Subcutaneous adipose tissue (tissue), 4 donors: Measurements from ENCODE around the gene UGCG. TPM values are rescaled to one million over a fixed set of nuclear protein-coding genes. Genes with fewer than 3 reads are reported as not detected.

Experiments used
- small RNA-seq: library from RNA; depleted of rRNA; stranded (forward); fragments of <200 nt; gene quantifications from one replicate; pipeline ENCODE3, GENCODE V24; 2016
- total RNA-seq, 4 donors: library from RNA; depleted of rRNA; stranded (reverse); fragments of >200 nt; gene quantifications; one replicate each; pipeline ENCODE4 v1.1.0, GENCODE V29; 2016
- TF ChIP-seq, protein P1 (sequence below): fragments of 450-650 bp; IDR thresholded peaks from one replicate; pipeline ENCODE4 v1.5.1; 2016; ENCODE audit warnings: low read depth, mild to moderate bottlenecking, control low read depth, antibody characterized with exemption, moderate library complexity

Gene UGCG
- total RNA-seq, 4 donors from 2014 or later = 23.9 to 46.1 (median 36.9) TPM

GRCh38 chr9:111975709-111976108 lies 79.1 kb downstream of the UGCG start:
- TF ChIP-seq, protein P1, sequence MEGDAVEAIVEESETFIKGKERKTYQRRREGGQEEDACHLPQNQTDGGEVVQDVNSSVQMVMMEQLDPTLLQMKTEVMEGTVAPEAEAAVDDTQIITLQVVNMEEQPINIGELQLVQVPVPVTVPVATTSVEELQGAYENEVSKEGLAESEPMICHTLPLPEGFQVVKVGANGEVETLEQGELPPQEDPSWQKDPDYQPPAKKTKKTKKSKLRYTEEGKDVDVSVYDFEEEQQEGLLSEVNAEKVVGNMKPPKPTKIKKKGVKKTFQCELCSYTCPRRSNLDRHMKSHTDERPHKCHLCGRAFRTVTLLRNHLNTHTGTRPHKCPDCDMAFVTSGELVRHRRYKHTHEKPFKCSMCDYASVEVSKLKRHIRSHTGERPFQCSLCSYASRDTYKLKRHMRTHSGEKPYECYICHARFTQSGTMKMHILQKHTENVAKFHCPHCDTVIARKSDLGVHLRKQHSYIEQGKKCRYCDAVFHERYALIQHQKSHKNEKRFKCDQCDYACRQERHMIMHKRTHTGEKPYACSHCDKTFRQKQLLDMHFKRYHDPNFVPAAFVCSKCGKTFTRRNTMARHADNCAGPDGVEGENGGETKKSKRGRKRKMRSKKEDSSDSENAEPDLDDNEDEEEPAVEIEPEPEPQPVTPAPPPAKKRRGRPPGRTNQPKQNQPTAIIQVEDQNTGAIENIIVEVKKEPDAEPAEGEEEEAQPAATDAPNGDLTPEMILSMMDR = no peak

GRCh38 chr9:111978616-111979015 lies 82.0 kb downstream of the UGCG start:
- TF ChIP-seq, protein P1 = no peak

DNA sequence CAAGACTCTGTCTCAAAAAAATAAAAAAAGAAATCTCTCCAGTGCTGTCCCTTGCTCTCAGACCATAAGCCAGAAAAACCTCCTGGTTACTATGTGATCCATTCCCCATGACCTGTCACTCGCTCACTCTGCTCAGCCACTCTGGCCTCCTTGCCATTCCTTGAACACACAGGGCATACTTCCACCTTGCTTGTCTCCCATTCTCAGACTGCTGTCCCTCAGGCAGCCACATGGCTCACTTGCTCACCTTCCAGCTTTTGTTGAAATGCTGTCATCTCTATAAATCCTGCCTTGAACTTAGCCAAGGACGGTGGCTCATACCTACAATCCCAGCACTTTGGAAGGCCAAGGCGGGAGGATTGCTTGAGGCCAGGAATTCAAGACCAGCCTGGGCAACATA lies 82.9 kb downstream of the UGCG start:
- TF ChIP-seq, protein P1 = no peak

DNA sequence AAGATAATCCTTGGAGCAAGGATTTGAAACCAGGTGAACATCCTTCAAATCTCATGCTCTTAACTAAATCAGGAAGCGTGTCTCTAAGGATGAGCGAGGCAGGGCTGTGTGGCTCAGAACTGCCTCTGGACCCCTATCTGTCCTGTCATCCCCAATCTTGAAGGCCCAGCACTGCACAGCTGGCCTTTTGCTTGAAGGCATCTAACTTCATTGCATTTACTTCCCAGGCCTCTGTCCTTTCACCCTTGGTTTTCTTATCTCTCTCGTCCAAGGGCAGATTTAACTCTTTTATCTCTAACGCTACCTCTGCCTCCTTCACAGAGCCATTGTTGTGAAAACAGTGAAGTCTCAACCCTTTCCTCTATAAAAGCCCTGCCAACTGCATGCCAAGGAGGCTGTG lies 83.8 kb downstream of the UGCG start:
- TF ChIP-seq, protein P1 = no peak

- TF ChIP-seq, protein P1 = no peak
Measured at GRCh38 chr9:111983484-111983908, 86.9 kb downstream of the UGCG start.

DNA sequence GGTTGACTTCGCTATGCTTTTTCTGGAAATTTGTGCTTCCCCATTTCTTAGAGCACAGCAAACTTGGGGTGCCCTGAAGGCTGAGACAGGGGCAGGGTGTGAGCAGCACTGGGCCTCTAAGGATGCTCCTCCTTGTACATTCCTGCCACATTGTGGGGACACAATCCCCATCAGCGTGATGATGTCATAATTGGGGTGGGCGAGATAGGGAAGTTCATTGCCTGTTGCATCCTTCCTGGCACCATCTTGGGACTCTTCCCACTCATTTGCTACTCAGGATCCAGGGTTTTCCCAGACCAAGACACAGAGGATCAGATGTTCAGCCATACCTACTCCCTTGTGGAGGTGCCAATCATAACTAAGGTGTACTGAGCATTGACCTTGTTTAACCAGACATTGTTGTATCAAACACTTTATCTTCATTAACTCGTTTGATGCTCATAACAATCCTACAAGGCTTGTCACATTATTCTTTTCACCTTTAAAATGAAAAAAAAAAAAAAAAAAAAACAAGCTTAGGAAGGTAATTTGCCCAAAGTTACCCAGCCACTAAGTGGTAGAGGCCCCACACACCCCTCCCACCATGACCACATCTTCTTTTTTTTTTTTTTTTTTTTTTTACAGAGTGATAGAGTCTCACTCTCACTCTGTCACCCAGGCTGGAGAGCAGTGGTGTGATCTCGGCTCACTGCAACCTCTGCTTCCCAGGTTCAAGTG lies 87.6 kb downstream of the UGCG start:
- TF ChIP-seq, protein P1 = no peak

Small RNA genes within 50 kb of the gene (small RNA-seq; reads per million reads assigned to genes)
- gene MIR4668 = not detected

Other genes with a start within 250 kb of the UGCG start
- 100 to 1,000 TPM in 3 of 4 donors, 10 to 100 TPM in 1; 79.9 to 125 (median 105) TPM for gene GNG10, start 235.2 kb upstream of the UGCG start, total RNA-seq
- not detected for gene SHOC1, start 101.9 kb upstream of the UGCG start, total RNA-seq